A549 (cell line): ENCODE measurements around the gene ZNF574. TPM values are rescaled to one million over a fixed set of nuclear protein-coding genes. Genes with fewer than 3 reads are reported as not detected.

Source experiments
- ATAC-seq, 2 experiments: fragments of 200-7000 bp in 1 of 2; fragments of >200 bp in 1 of 2; cut with Nextera tagmentation in 1 of 2; cut with Tn5 transposase in 1 of 2; 3 replicates each; pipeline versions ENCODE4 v1.8.0 to v1.9.1; 2018 to 2020; ENCODE audit warnings: mild to moderate bottlenecking in 1 of 2, moderate library complexity in 1 of 2
- CTCF ChIA-PET: fragments of 300-600 bp; sonication (Branson Sonifier 250); formaldehyde crosslinking; extraction: SDS; loops from one replicate; lab custom pipeline; 2021; ENCODE audit warnings: antibody characterized with exemption, inconsistent platforms; lab: Yijun Ruan, JAX
- POLR2A ChIA-PET: fragments of 350-600 bp; formaldehyde crosslinking; extraction: SDS; loops from one replicate; lab custom pipeline; 2021; ENCODE audit warnings: antibody characterized with exemption, inconsistent platforms; lab: Yijun Ruan, JAX
- DNase-seq, 2 experiments: peaks; one replicate each; pipeline versions ENCODE4 v3.0.0 to v3.0.0-alpha.2; 2011 to 2016; ENCODE audit warnings: low read depth in 1 of 2, low spot score in 1 of 2
- FAIRE-seq: peaks from 2 replicates; lab custom pipeline; 2011; peaks lifted over from hg19 to GRCh38; lab: Jason Lieb, UNC
- H3K27ac ChIP-seq, 2 experiments: fragments of >200 bp; sonication (Bioruptor Twin); formaldehyde crosslinking; 3 replicates each; pipeline ENCODE4 v1.5.1; 2016 to 2017
- H3K4me1 ChIP-seq: fragments of >200 bp; sonication (Bioruptor Twin); formaldehyde crosslinking; 3 replicates; pipeline ENCODE4 v1.6.1; 2016
- H3K4me2 ChIP-seq: fragments of >200 bp; sonication (Bioruptor Twin); formaldehyde crosslinking; 3 replicates; pipeline ENCODE4 v1.6.1; 2016
- H3K4me3 ChIP-seq: fragments of >200 bp; sonication (Bioruptor Twin); formaldehyde crosslinking; 3 replicates; pipeline ENCODE4 v1.5.1; 2016
- H3K9me3 ChIP-seq: fragments of >200 bp; sonication (Bioruptor Twin); formaldehyde crosslinking; 3 replicates; pipeline ENCODE4 v1.6.1; 2016
- ATOH8 ChIP-seq: fragments of 250-450 bp; sonication (Bioruptor Pico); IDR thresholded peaks from 2 replicates; pipeline ENCODE4 v1.5.0; 2020; ENCODE audit warnings: low read depth, mild to moderate bottlenecking, moderate library complexity
- BCL3 ChIP-seq: fragments of >200 bp; sonication (Bioruptor Twin); formaldehyde crosslinking; IDR thresholded peaks from 3 replicates; pipeline ENCODE4 v1.6.1; 2016
- CBX2 ChIP-seq: fragments of 200-600 bp; sonication (generic); IDR thresholded peaks from 2 replicates; pipeline ENCODE4 v1.6.1; 2016; ENCODE audit warnings: low read depth, mild to moderate bottlenecking, borderline replicate concordance
- CHD2 ChIP-seq: fragments of 150-350 bp; IDR thresholded peaks from 2 replicates; pipeline ENCODE4 v1.6.1; 2014; ENCODE audit warnings: low read length; ENCODE audit not compliant: partially characterized antibody
- CHD4 ChIP-seq: fragments of 200-600 bp; sonication (generic); IDR thresholded peaks from 2 replicates; pipeline ENCODE4 v1.6.1; 2016; ENCODE audit warnings: antibody characterized with exemption, mild to moderate bottlenecking, borderline replicate concordance
- CTCF ChIP-seq: fragments of >200 bp; sonication (Bioruptor Twin); formaldehyde crosslinking; IDR thresholded peaks from 3 replicates; pipeline ENCODE4 v1.5.1; 2016
- E2F6 ChIP-seq: IDR thresholded peaks from 2 replicates; pipeline ENCODE4 v1.6.1; 2012; ENCODE audit warnings: low read depth, borderline replicate concordance
- EHF ChIP-seq: fragments of 250-450 bp; sonication (Bioruptor Pico); IDR thresholded peaks from 2 replicates; pipeline ENCODE4 v1.5.0; 2020; ENCODE audit warnings: mild to moderate bottlenecking
- EP300 ChIP-seq, 2 experiments: fragments of >200 bp; sonication (Bioruptor Twin); formaldehyde crosslinking; IDR thresholded peaks; 2 replicates in 1 of 2; 3 replicates in 1 of 2; pipeline ENCODE4 v1.6.1; 2016 to 2017
- ESRRA ChIP-seq: fragments of 150-350 bp; IDR thresholded peaks from 2 replicates; pipeline ENCODE4 v1.6.1; 2014; ENCODE audit warnings: mild to moderate bottlenecking, low read length, borderline replicate concordance
- FOSL2 ChIP-seq, 2 experiments: fragments of 450-650 bp in 1 of 2; fragments of >200 bp in 1 of 2; sonication (Bioruptor Twin) in 1 of 2; formaldehyde crosslinking; IDR thresholded peaks; 2 replicates each; pipeline versions ENCODE4 v1.5.0 to v1.6.1; 2016 to 2020; ENCODE audit warnings: mild to moderate bottlenecking in 1 of 2, moderate library complexity in 1 of 2
- GATA3 ChIP-seq: IDR thresholded peaks from 2 replicates; pipeline ENCODE4 v1.6.1; 2012; ENCODE audit warnings: borderline replicate concordance
- HEYL ChIP-seq: fragments of 250-450 bp; sonication (Bioruptor Pico); IDR thresholded peaks from 2 replicates; pipeline ENCODE4 v1.8.0; 2021; ENCODE audit warnings: mild to moderate bottlenecking, moderate library complexity
- HOXB5 ChIP-seq: fragments of 250-450 bp; sonication (Bioruptor Pico); IDR thresholded peaks from 2 replicates; pipeline ENCODE4 v1.5.0; 2020; ENCODE audit warnings: mild to moderate bottlenecking, moderate library complexity
- JUN ChIP-seq, 2 experiments: fragments of >200 bp; sonication (Bioruptor Twin); formaldehyde crosslinking; IDR thresholded peaks; 2 replicates in 1 of 2; 3 replicates in 1 of 2; pipeline ENCODE4 v1.6.1; 2016 to 2017
- JUNB ChIP-seq: fragments of >200 bp; sonication (Bioruptor Twin); formaldehyde crosslinking; IDR thresholded peaks from 2 replicates; pipeline ENCODE4 v1.6.1; 2016
- MYC ChIP-seq: IDR thresholded peaks from 2 replicates; pipeline ENCODE4 v1.6.1; 2012; ENCODE audit warnings: mild to moderate bottlenecking, inconsistent platforms, low read length, improper control_type of control experiment, borderline replicate concordance
- NPAS2 ChIP-seq: fragments of 250-450 bp; sonication (Bioruptor Pico); IDR thresholded peaks from 2 replicates; pipeline ENCODE4 v1.8.0; 2022; ENCODE audit warnings: mild to moderate bottlenecking, moderate library complexity, borderline replicate concordance
- PHF8 ChIP-seq: fragments of 200-600 bp; sonication (generic); IDR thresholded peaks from 2 replicates; pipeline ENCODE4 v1.6.1; 2016; ENCODE audit warnings: low read depth, mild to moderate bottlenecking, antibody characterized with exemption, moderate library complexity, borderline replicate concordance
- POLR2A ChIP-seq: IDR thresholded peaks from 2 replicates; pipeline ENCODE4 v1.6.1; 2012; ENCODE audit warnings: mild to moderate bottlenecking, low read length
- RAD21 ChIP-seq, 2 experiments: fragments of >200 bp in 1 of 2; sonication (Bioruptor Twin) in 1 of 2; formaldehyde crosslinking in 1 of 2; IDR thresholded peaks in 1 of 2; conservative IDR thresholded peaks in 1 of 2; 2 replicates in 1 of 2; 3 replicates in 1 of 2; pipeline ENCODE4 v1.6.1; 2012 to 2018; ENCODE audit warnings: inconsistent platforms in 1 of 2
- RARB ChIP-seq: fragments of 250-450 bp; sonication (Bioruptor Pico); IDR thresholded peaks from 2 replicates; pipeline ENCODE4 v1.8.0; 2021; ENCODE audit warnings: mild to moderate bottlenecking, moderate library complexity
- RCOR1 ChIP-seq: fragments of 150-350 bp; IDR thresholded peaks from 2 replicates; pipeline ENCODE4 v1.6.1; 2014; ENCODE audit warnings: antibody characterized with exemption, low read length, low read depth
- RFX5 ChIP-seq: fragments of 450-650 bp; IDR thresholded peaks from 2 replicates; pipeline ENCODE4 v1.7.1; 2014; ENCODE audit warnings: antibody characterized with exemption, mild to moderate bottlenecking, moderate library complexity
- SMC3 ChIP-seq: fragments of >200 bp; sonication (Bioruptor Twin); formaldehyde crosslinking; IDR thresholded peaks from 3 replicates; pipeline ENCODE4 v1.6.1; 2018; ENCODE audit warnings: inconsistent platforms
- TFCP2L1 ChIP-seq: fragments of 250-450 bp; sonication (Bioruptor Pico); IDR thresholded peaks from 2 replicates; pipeline ENCODE4 v1.5.0; 2021; ENCODE audit warnings: mild to moderate bottlenecking
- TP53 ChIP-seq: fragments of 250-450 bp; sonication (Bioruptor Pico); IDR thresholded peaks from 2 replicates; pipeline ENCODE4 v1.5.0; 2021; ENCODE audit warnings: mild to moderate bottlenecking, moderate library complexity
- ZC3H11A ChIP-seq: fragments of 450-650 bp; IDR thresholded peaks from 2 replicates; pipeline ENCODE4 v1.6.1; 2014; ENCODE audit warnings: antibody characterized with exemption, mild to moderate bottlenecking
- ZNF302 ChIP-seq: fragments of 250-450 bp; sonication (Bioruptor Pico); IDR thresholded peaks from 2 replicates; pipeline ENCODE4 v1.9.0; 2021; ENCODE audit warnings: inconsistent platforms, mild to moderate bottlenecking, moderate library complexity
- WGBS: methylation state at CpG from one replicate; pipeline ENCODE4 v1.1.6; 2017; ENCODE audit errors: missing lambda C conversion rate; 5-methylcytosine and 5-hydroxymethylcytosine counted together
- polyA plus RNA-seq, 4 experiments: library from polyadenylated mRNA; depleted of rRNA in 3 of 4; stranded (reverse); fragments of >200 nt; fragmentation: RNase III in 1 of 4; extraction: RNeasy Plus Mini Kit Qiagen cat#74134 plus additional on column Dnase treatment in 1 of 4; gene quantifications; 2 replicates in 3 of 4; 3 replicates in 1 of 4; pipeline ENCODE4 v1.2.3, GENCODE V29; 2011 to 2017
- TF ChIP-seq, protein P1 (sequence below): IDR thresholded peaks from 2 replicates; pipeline ENCODE4 v1.6.1; 2012
- TF ChIP-seq, protein P2 (sequence below): fragments of 250-450 bp; sonication (Bioruptor Pico); IDR thresholded peaks from 2 replicates; pipeline ENCODE4 v1.5.0; 2021; ENCODE audit warnings: mild to moderate bottlenecking, moderate library complexity, borderline replicate concordance
- TF ChIP-seq, protein P3 (sequence below): fragments of 450-650 bp; IDR thresholded peaks from 2 replicates; pipeline ENCODE4 v1.6.1; 2014; ENCODE audit warnings: antibody characterized with exemption

ZNF574 gene
- polyA plus RNA-seq, 2 of the 4 experiments (the other 2 are of a cell fraction), result 11.3 to 21.8 TPM

- FAIRE-seq, result peak; percentile 100
- TF ChIP-seq, protein P1, sequence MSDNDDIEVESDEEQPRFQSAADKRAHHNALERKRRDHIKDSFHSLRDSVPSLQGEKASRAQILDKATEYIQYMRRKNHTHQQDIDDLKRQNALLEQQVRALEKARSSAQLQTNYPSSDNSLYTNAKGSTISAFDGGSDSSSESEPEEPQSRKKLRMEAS, result peak; percentile 69
- no peak for TF ChIP-seq HEYL (CRISPR knock-in tag)
- peak; percentile 100 for TF ChIP-seq CTCF
- no peak for TF ChIP-seq ZNF302 (CRISPR knock-in tag)
- TF ChIP-seq BCL3, result no peak
- TF ChIP-seq JUN (IDR thresholded peaks at IDR 0.05), result 0 out of 5 replicates have a peak, but pooled peaks of 1 of the 2 experiments have one; percentile 32
- no peak for TF ChIP-seq TFCP2L1 (CRISPR knock-in tag)
- no peak for TF ChIP-seq JUNB
- peak; percentile 100 for TF ChIP-seq RAD21 (conservative IDR thresholded peaks at IDR 0.05 in 1 of 2, IDR thresholded peaks at IDR 0.05 in 1 of 2)
- no peak for TF ChIP-seq E2F6
- TF ChIP-seq, protein P2, sequence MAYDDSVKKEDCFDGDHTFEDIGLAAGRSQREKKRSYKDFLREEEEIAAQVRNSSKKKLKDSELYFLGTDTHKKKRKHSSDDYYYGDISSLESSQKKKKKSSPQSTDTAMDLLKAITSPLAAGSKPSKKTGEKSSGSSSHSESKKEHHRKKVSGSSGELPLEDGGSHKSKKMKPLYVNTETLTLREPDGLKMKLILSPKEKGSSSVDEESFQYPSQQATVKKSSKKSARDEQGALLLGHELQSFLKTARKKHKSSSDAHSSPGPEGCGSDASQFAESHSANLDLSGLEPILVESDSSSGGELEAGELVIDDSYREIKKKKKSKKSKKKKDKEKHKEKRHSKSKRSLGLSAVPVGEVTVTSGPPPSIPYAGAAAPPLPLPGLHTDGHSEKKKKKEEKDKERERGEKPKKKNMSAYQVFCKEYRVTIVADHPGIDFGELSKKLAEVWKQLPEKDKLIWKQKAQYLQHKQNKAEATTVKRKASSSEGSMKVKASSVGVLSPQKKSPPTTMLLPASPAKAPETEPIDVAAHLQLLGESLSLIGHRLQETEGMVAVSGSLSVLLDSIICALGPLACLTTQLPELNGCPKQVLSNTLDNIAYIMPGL (CRISPR knock-in tag), result no peak
- TF ChIP-seq CBX2, result no peak
- TF ChIP-seq POLR2A, result no peak
- peak; percentile 63 for TF ChIP-seq MYC
- TF ChIP-seq CHD2, result no peak
- TF ChIP-seq, protein P3, sequence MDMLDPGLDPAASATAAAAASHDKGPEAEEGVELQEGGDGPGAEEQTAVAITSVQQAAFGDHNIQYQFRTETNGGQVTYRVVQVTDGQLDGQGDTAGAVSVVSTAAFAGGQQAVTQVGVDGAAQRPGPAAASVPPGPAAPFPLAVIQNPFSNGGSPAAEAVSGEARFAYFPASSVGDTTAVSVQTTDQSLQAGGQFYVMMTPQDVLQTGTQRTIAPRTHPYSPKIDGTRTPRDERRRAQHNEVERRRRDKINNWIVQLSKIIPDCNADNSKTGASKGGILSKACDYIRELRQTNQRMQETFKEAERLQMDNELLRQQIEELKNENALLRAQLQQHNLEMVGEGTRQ, result no peak
- no peak for TF ChIP-seq ATOH8
- no peak for TF ChIP-seq PHF8
- TF ChIP-seq HOXB5 (CRISPR knock-in tag), result no peak
- TF ChIP-seq EHF (CRISPR knock-in tag), result no peak
- no peak for TF ChIP-seq ZC3H11A
- TF ChIP-seq RCOR1, result no peak
- TF ChIP-seq EP300 (IDR thresholded peaks at IDR 0.05), result no peak
- no peak for TF ChIP-seq CHD4
- no peak for TF ChIP-seq RFX5
- no peak for TF ChIP-seq TP53
- TF ChIP-seq FOSL2 (IDR thresholded peaks at IDR 0.05), result no peak
- TF ChIP-seq FOSL2 (CRISPR knock-in tag; IDR thresholded peaks at IDR 0.05), result no peak
- no peak for TF ChIP-seq RARB (CRISPR knock-in tag)
- no peak for TF ChIP-seq NPAS2 (CRISPR knock-in tag)
- TF ChIP-seq SMC3, result peak; percentile 99
- TF ChIP-seq GATA3, result no peak
- 0 out of 2 replicates have a peak, but pooled peaks have one; percentile 11 for TF ChIP-seq ESRRA
Measured at GRCh38 chr19:42108527-42109389, 32.8 kb downstream of the ZNF574 start.

More at GRCh38 chr19:42108527-42109389, 32.8 kb downstream of the ZNF574 start:
- H3K4me2 ChIP-seq, result no peak overlapping the region
- H3K4me3 ChIP-seq, result no peak overlapping the region
- 26% methylated on average over 16 of the region's 16 CpGs for WGBS
- peak; percentile 95 to 98 for DNase-seq
- POLR2A ChIA-PET, result no interaction called here
- peak; percentile 81 to 91 for ATAC-seq
- H3K9me3 ChIP-seq, result no peaks in the 10 kb centered on the region
- CTCF ChIA-PET, result interaction anchor here (0.6 to 32.8 kb wide), 102 partner anchors 10 to 1392 kb away, joined by 3 to 678 read pairs (median 5); partner anchors contain the start of genes CXCL17, ERF, GSK3A and PAFAH1B3
- peak overlapping the region in 1 of 2 experiments; percentile 11; a peak in 1 of 6 replicates for H3K27ac ChIP-seq
- peaks cover 18% of the 10 kb centered on the region for H3K4me1 ChIP-seq
